Kidney (tissue), 14 donors: ENCODE results near the gene LAMC1. TPM values are rescaled to one million over a fixed set of nuclear protein-coding genes. Genes with fewer than 3 reads are reported as not detected.

Experiments used
- DNase-seq, 5 donors: peaks; one replicate each; pipeline ENCODE4 v3.0.0-alpha.2; 2013 to 2020
- FAIRE-seq: peaks from 2 replicates; lab custom pipeline; 2012; peaks lifted over from hg19 to GRCh38; lab: Jason Lieb, UNC
- H3K27ac ChIP-seq, 2 donors: one replicate each; pipeline ENCODE4 v1.7.0; 2013; ENCODE audit warnings: low read depth in 2 of 2, low read length in 2 of 2, inconsistent platforms in 1 of 2
- H3K27me3 ChIP-seq: one replicate; pipeline ENCODE4 v1.7.1; 2013; ENCODE audit warnings: low read length, inconsistent platforms; ENCODE audit not compliant: control insufficient read depth, insufficient read depth
- H3K36me3 ChIP-seq, 3 donors: one replicate each; pipeline versions ENCODE4 v1.7.0 to v1.7.1; 2013; ENCODE audit warnings: low read length in 3 of 3, control low read depth in 1 of 3, inconsistent platforms in 1 of 3; ENCODE audit not compliant: insufficient read depth in 3 of 3, control insufficient read depth in 2 of 3
- H3K4me1 ChIP-seq, 3 donors: one replicate each; pipeline versions ENCODE4 v1.7.0 to v1.7.1; 2013; ENCODE audit warnings: low read length in 3 of 3, inconsistent platforms in 1 of 3, low read depth in 1 of 3; ENCODE audit not compliant: control insufficient read depth in 2 of 3, insufficient read depth in 2 of 3
- H3K4me3 ChIP-seq, 3 donors: one replicate each; pipeline versions ENCODE4 v1.7.0 to v1.8.1; 2013; ENCODE audit warnings: low read length in 3 of 3, control low read depth in 1 of 3, inconsistent platforms in 1 of 3
- H3K9ac ChIP-seq, 3 donors: one replicate each; pipeline versions ENCODE4 v1.7.0 to v1.7.1; 2013; ENCODE audit warnings: low read length in 3 of 3, control low read depth in 1 of 3, inconsistent platforms in 1 of 3
- H3K9me3 ChIP-seq, 3 donors: one replicate each; pipeline versions ENCODE4 v1.7.0 to v1.7.1; 2013; ENCODE audit warnings: low read length in 3 of 3, control low read depth in 1 of 3, inconsistent platforms in 1 of 3; ENCODE audit not compliant: control insufficient read depth in 2 of 3, insufficient read depth in 1 of 3
- CTCF ChIP-seq: IDR thresholded peaks from 3 replicates; pipeline ENCODE4 v1.5.1; 2012; ENCODE audit warnings: mild to moderate bottlenecking, moderate library complexity, borderline replicate concordance; ENCODE audit not compliant: insufficient read depth; ENCODE audit errors: extremely low read depth
- intact Hi-C: fragments of 100-400 bp; cut with DNase I; formaldehyde crosslinking; loops from one replicate; pipeline ENCODE4 v1.11.1; 2022
- polyA plus RNA-seq: library from polyadenylated mRNA; stranded (reverse); fragments of 350-450 nt; fragmentation: Illumina TruSeq; extraction: RNeasy Lipid Tissue Mini Kit (QIAGEN cat#74804); gene quantifications from one replicate; pipeline ENCODE4 v1.2.3, GENCODE V29; 2014; ENCODE audit warnings: low read depth, low replicate concordance; ENCODE audit not compliant: insufficient read depth
- total RNA-seq: library from RNA; stranded (reverse); fragmentation: NEBNext Ultra II Directional; extraction: Animal tissue kit (Norgen Biotek cat#: 25700); gene quantifications from one replicate; pipeline ENCODE4 v1.2.1, GENCODE V29; 2021
- donor health status: control.
- donor health status: control.
- donor health status: control.
- donor health status: control.
- donor health status: control.
- donor health status: DM: yes; HTN: yes; CAD: no.
- donor health status: Normal renal cell carcinoma (clear cell type).

LAMC1 gene
- total and polyA plus RNA-seq, 2 donors from 2014 or later, result 21.1 to 140 TPM

- TF ChIP-seq CTCF, result no peak
- H3K4me3 ChIP-seq, result no peak overlapping the region
- no peaks in the 10 kb centered on the region for H3K9me3 ChIP-seq
- H3K27me3 ChIP-seq, result no peaks in the 10 kb centered on the region
- H3K4me1 ChIP-seq, result no peaks in the 10 kb centered on the region
- no peak overlapping the region for H3K9ac ChIP-seq
- DNase-seq (peak in 1 of 5 donors; percentile 18), FAIRE-seq (no peak)
- intact Hi-C loops, result no loop called here
- no peak overlapping the region for H3K27ac ChIP-seq
- H3K36me3 ChIP-seq, result no peaks in the 10 kb centered on the region
Measured at GRCh38 chr1:183002267-183002666, 21.0 kb upstream of the LAMC1 start.

DNA sequence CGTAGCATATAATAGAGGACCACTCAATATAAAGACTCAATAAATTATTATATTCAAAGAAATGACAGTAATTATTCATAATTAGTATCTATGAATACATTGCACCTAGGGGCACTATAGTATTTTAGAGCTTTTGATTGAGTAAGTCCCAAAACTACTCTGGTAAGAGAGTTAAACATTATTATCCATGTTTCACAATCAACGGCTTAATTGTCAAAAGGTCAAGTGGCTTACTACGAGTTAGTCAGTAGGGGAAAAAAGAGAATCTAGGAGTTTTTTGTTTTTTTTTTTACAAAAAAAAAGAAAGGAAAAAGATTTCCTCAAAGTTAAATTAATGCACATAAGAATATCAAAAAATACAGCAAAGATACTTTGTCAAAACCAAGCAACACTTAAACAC is 20.4 kb upstream of the LAMC1 start:
- no peaks in the 10 kb centered on the region for H3K4me1 ChIP-seq
- no peaks in the 10 kb centered on the region for H3K27me3 ChIP-seq
- DNase-seq (no peak), FAIRE-seq (peak; percentile 96)
- H3K9me3 ChIP-seq, result no peaks in the 10 kb centered on the region
- no peaks in the 10 kb centered on the region for H3K36me3 ChIP-seq
- H3K4me3 ChIP-seq, result no peak overlapping the region
- intact Hi-C loops, result no loop called here
- H3K27ac ChIP-seq, result no peak overlapping the region
- no peak for TF ChIP-seq CTCF
- no peak overlapping the region for H3K9ac ChIP-seq

GRCh38 chr1:183003203-183003602 is 20.0 kb upstream of the LAMC1 start:
- no peak for FAIRE-seq
- no peak overlapping the region for H3K27ac ChIP-seq

More at GRCh38 chr1:183003203-183003602, 20.0 kb upstream of the LAMC1 start:
- no peaks in the 10 kb centered on the region for H3K4me1 ChIP-seq
- H3K4me3 ChIP-seq, result no peak overlapping the region
- no peaks in the 10 kb centered on the region for H3K36me3 ChIP-seq
- no peak for TF ChIP-seq CTCF
- intact Hi-C loops, result no loop called here
- no peaks in the 10 kb centered on the region for H3K27me3 ChIP-seq
- peak in 1 of 5 donors; percentile 33 for DNase-seq
- H3K9ac ChIP-seq, result no peak overlapping the region
- H3K9me3 ChIP-seq, result no peaks in the 10 kb centered on the region
